A673 (cell line): Measurements from ENCODE around the gene PRKX. TPM values are rescaled to one million over a fixed set of nuclear protein-coding genes. Genes with fewer than 3 reads are reported as not detected.

Experiments
- BruUV-seq: library from RNA; stranded (reverse); fragments of 400-500 nt; replicated peaks from 2 replicates; lab custom pipeline; 2021; lab: Mats Ljungman, UMichigan
- CTCF ChIA-PET: fragments of 300-600 bp; sonication (Branson Sonifier 250); formaldehyde crosslinking; loops from one replicate; lab custom pipeline; 2022; ENCODE audit warnings: antibody characterized with exemption; lab: Charles Lee
- POLR2A ChIA-PET: fragments of 300-600 bp; sonication (Branson Sonifier 250); formaldehyde crosslinking; loops from one replicate; lab custom pipeline; 2022; ENCODE audit warnings: antibody characterized with exemption; ENCODE audit not compliant: low non-redundant PET; lab: Charles Lee
- DNase-seq: peaks from one replicate; pipeline ENCODE4 v3.0.0-alpha.2; 2015; ENCODE audit warnings: low spot score
- H3K27ac ChIP-seq: fragments of 200-600 bp; sonication (generic); 2 replicates; pipeline ENCODE4 v1.5.1; 2016; ENCODE audit warnings: mixed run types, low read depth, mild to moderate bottlenecking, mixed read lengths, antibody characterized with exemption, low read length; ENCODE audit not compliant: poor library complexity, severe bottlenecking
- H3K27me3 ChIP-seq: fragments of 200-600 bp; sonication (generic); replicated peaks from 2 replicates; pipeline ENCODE4 v1.6.1; 2017; ENCODE audit warnings: mixed run types, low read depth, mild to moderate bottlenecking, mixed read lengths, antibody characterized with exemption, low read length; ENCODE audit not compliant: insufficient read depth, poor library complexity
- H3K36me3 ChIP-seq: fragments of 200-600 bp; sonication (generic); 2 replicates; pipeline ENCODE4 v1.6.1; 2016; ENCODE audit warnings: mixed run types, mild to moderate bottlenecking, mixed read lengths, antibody characterized with exemption, low read length; ENCODE audit not compliant: insufficient read depth, poor library complexity, severe bottlenecking
- H3K4me1 ChIP-seq: fragments of 200-600 bp; sonication (generic); 2 replicates; pipeline ENCODE4 v1.6.1; 2017; ENCODE audit warnings: mixed run types, mild to moderate bottlenecking, mixed read lengths, antibody characterized with exemption, low read length; ENCODE audit not compliant: insufficient read depth, poor library complexity, severe bottlenecking
- H3K4me3 ChIP-seq: fragments of 200-600 bp; sonication (generic); 2 replicates; pipeline ENCODE4 v1.5.1; 2016; ENCODE audit warnings: low read depth, mixed run types, mild to moderate bottlenecking, mixed read lengths, low read length; ENCODE audit not compliant: poor library complexity, severe bottlenecking
- H3K9me3 ChIP-seq: fragments of 200-600 bp; sonication (generic); 2 replicates; pipeline ENCODE4 v1.6.1; 2016; ENCODE audit warnings: mixed run types, low read depth, mild to moderate bottlenecking, mixed read lengths, antibody characterized with exemption, low read length; ENCODE audit not compliant: poor library complexity, severe bottlenecking
- CTCF ChIP-seq: fragments of 300-800, 200-600 bp; sonication (generic); conservative IDR thresholded peaks from 2 replicates; pipeline ENCODE4 v1.5.1; 2017; ENCODE audit warnings: low read depth, mild to moderate bottlenecking, antibody characterized with exemption, low read length, moderate library complexity, mixed read lengths
- EZH2 ChIP-seq: fragments of 200-600 bp; sonication (generic); IDR thresholded peaks from 2 replicates; pipeline ENCODE4 v1.6.1; 2017; ENCODE audit warnings: borderline replicate concordance, low read depth, mild to moderate bottlenecking, mixed read lengths, antibody characterized with exemption, low read length; ENCODE audit not compliant: poor library complexity, severe bottlenecking
- intact Hi-C: fragments of 100-400 bp; cut with micrococcal nuclease; formaldehyde crosslinking; loops from one replicate; pipeline ENCODE4 v1.10.0; 2022; ENCODE audit not compliant: unreplicated experiment
- total RNA-seq: library from RNA; stranded (reverse); gene quantifications from 2 replicates; pipeline ENCODE4 v1.2.3, GENCODE V29; 2021

Gene PRKX
- total RNA-seq, 1 experiment from 2014 or later, result 42.6 TPM

DNA sequence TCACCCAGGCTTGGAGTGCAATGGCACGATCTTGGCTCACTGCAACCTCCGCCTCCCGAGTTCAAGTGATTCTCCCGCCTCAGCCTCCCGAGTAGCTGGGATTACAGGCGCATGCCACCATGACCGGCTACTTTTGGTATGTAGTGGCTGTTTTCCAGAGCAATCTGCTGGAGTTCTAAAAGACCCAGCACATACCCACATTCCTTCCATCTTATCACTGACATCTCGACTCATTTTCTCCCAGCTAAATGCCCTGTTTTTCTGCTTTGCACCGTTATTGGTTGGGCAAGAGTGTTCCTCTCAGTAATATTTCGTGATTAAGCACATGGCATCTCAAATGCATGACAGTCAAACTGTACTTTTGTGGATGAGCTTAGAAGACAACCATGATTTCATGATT is 53.7 kb downstream of the PRKX start:
- TF ChIP-seq CTCF (no peak), EZH2 (no peak)
- DNase-seq, result no peak
- Histone ChIP-seq H3K27ac (no peak overlapping the region), H3K4me3 (no peak overlapping the region), H3K4me1 (no peaks in the 10 kb centered on the region), H3K9me3 (no peaks in the 10 kb centered on the region), H3K27me3 (no peaks in the 10 kb centered on the region), H3K36me3 (no peaks in the 10 kb centered on the region)
- ChIA-PET POLR2A (no interaction called here), CTCF (no interaction called here)
- no TSS peak for BruUV-seq
- intact Hi-C loops, result no loop called here

GRCh38 chrX:3655181-3655580 is 58.3 kb downstream of the PRKX start:
- peaks cover 7% of the 10 kb centered on the region for H3K36me3 ChIP-seq
- H3K27ac ChIP-seq, result no peak overlapping the region
- H3K27me3 ChIP-seq, result no peaks in the 10 kb centered on the region
- ChIA-PET POLR2A (no interaction called here), CTCF (no interaction called here)
- DNase-seq, result no peak
- no TSS peak for BruUV-seq
- H3K4me3 ChIP-seq, result no peak overlapping the region
- intact Hi-C loops, result no loop called here
- H3K4me1 ChIP-seq, result no peaks in the 10 kb centered on the region
- H3K9me3 ChIP-seq, result no peaks in the 10 kb centered on the region
- TF ChIP-seq EZH2 (no peak), CTCF (no peak)

DNA sequence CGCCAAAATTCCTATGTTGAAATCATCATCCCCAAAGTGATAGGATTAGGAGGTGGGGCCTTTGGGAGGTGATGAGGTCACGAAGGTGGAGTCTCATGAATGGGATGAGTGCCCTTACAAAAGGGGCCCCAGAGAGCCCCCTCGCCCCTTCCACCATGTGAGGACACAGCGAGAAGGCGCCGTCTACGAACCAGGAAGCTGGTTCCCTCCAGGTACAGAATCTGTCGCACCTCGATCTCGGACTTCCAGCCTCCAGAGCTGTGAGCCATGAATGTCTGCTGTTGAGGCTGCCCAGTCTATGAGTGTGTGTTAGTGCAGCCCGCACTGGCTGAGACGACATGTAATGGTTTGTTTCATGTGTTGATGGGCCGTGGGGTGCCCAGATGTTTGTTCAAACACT is 60.3 kb downstream of the PRKX start:
- Histone ChIP-seq H3K36me3 (peaks cover 7% of the 10 kb centered on the region), H3K27ac (no peak overlapping the region), H3K9me3 (no peaks in the 10 kb centered on the region), H3K4me3 (no peak overlapping the region), H3K27me3 (no peaks in the 10 kb centered on the region), H3K4me1 (no peaks in the 10 kb centered on the region)
- CTCF ChIA-PET, result no interaction called here
- intact Hi-C loops, result no loop called here
- no peak for TF ChIP-seq CTCF
- TF ChIP-seq EZH2, result no peak
- POLR2A ChIA-PET, result no interaction called here
- DNase-seq, result no peak
- BruUV-seq, result no TSS peak
